ENCODE measurements around the gene CYP2R1.
"Not testable (repeated sequence)": the region's sequence is repeated elsewhere in the genome, so short reads cannot be mapped to it uniquely, and the experiment has no call there.

- TF ChIP-seq, protein P1, sequence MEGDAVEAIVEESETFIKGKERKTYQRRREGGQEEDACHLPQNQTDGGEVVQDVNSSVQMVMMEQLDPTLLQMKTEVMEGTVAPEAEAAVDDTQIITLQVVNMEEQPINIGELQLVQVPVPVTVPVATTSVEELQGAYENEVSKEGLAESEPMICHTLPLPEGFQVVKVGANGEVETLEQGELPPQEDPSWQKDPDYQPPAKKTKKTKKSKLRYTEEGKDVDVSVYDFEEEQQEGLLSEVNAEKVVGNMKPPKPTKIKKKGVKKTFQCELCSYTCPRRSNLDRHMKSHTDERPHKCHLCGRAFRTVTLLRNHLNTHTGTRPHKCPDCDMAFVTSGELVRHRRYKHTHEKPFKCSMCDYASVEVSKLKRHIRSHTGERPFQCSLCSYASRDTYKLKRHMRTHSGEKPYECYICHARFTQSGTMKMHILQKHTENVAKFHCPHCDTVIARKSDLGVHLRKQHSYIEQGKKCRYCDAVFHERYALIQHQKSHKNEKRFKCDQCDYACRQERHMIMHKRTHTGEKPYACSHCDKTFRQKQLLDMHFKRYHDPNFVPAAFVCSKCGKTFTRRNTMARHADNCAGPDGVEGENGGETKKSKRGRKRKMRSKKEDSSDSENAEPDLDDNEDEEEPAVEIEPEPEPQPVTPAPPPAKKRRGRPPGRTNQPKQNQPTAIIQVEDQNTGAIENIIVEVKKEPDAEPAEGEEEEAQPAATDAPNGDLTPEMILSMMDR (IDR thresholded peaks at IDR 0.05): not testable (repeated sequence)
- TF ChIP-seq EZH2phosphoT487 (IDR thresholded peaks at IDR 0.05): not testable (repeated sequence)
Observed at GRCh38 chr11:14863775-14864174, 28.3 kb downstream of the CYP2R1 start.
